PC-9 (cell line): ENCODE measurements around the gene IER2. TPM values are rescaled to one million over a fixed set of nuclear protein-coding genes. Genes with fewer than 3 reads are reported as not detected.

ENCODE experiments used
- Bru-seq: library from RNA; stranded (reverse); fragments of 400-500 nt; gene quantifications from one replicate; lab custom pipeline; 2021; lab: Mats Ljungman, UMichigan
- BruChase-seq, 2 experiments: library from RNA; stranded (reverse); fragments of 400-500 nt; gene quantifications; one replicate each; lab custom pipeline; 2021; lab: Mats Ljungman, UMichigan
- BruUV-seq: library from RNA; stranded (reverse); fragments of 400-500 nt; replicated peaks from 2 replicates; lab custom pipeline; 2021; lab: Mats Ljungman, UMichigan
- CTCF ChIA-PET: fragments of 300-600 bp; sonication (Branson Sonifier 250); formaldehyde crosslinking; loops from one replicate; lab custom pipeline; 2022; ENCODE audit warnings: antibody characterized with exemption; lab: Charles Lee
- POLR2A ChIA-PET: fragments of 300-600 bp; sonication (Branson Sonifier 250); formaldehyde crosslinking; loops from one replicate; lab custom pipeline; 2022; ENCODE audit warnings: antibody characterized with exemption; ENCODE audit not compliant: unreplicated experiment; lab: Charles Lee
- DNase-seq, 2 experiments: peaks; one replicate each; pipeline versions ENCODE4 v3.0.0 to v3.0.0-alpha.2; 2015 to 2022; ENCODE audit warnings: mixed read lengths in 1 of 2
- H2AFZ ChIP-seq: fragments of 200-600 bp; sonication (generic); 2 replicates; pipeline ENCODE4 v1.8.1; 2017; ENCODE audit warnings: antibody characterized with exemption
- H3F3A ChIP-seq: fragments of 200-600 bp; sonication (generic); 2 replicates; pipeline ENCODE4 v1.8.1; 2017; ENCODE audit warnings: antibody characterized with exemption, mild to moderate bottlenecking, low read depth; ENCODE audit not compliant: insufficient read depth
- H3K27ac ChIP-seq: fragments of 200-600 bp; sonication (generic); 2 replicates; pipeline ENCODE4 v1.6.1; 2016; ENCODE audit warnings: mixed run types
- H3K27me3 ChIP-seq: fragments of 200-600 bp; sonication (generic); 2 replicates; pipeline ENCODE4 v1.6.1; 2016; ENCODE audit warnings: low read depth, mixed run types; ENCODE audit not compliant: insufficient read depth
- H3K36me3 ChIP-seq: fragments of 200-600 bp; sonication (generic); 2 replicates; pipeline ENCODE4 v1.6.1; 2016; ENCODE audit warnings: low read depth, mixed run types
- H3K4me1 ChIP-seq: fragments of 200-600 bp; sonication (generic); replicated peaks from 2 replicates; pipeline ENCODE4 v1.6.1; 2016; ENCODE audit warnings: mixed run types; ENCODE audit not compliant: insufficient read depth
- H3K4me2 ChIP-seq: fragments of 200-600 bp; sonication (generic); 2 replicates; pipeline ENCODE4 v1.6.1; 2017; ENCODE audit warnings: mixed run types
- H3K4me3 ChIP-seq: fragments of 200-600 bp; sonication (generic); 2 replicates; pipeline ENCODE4 v1.6.1; 2016; ENCODE audit warnings: mixed run types
- H3K79me2 ChIP-seq: fragments of 200-600 bp; sonication (generic); 2 replicates; pipeline ENCODE4 v1.6.1; 2017; ENCODE audit warnings: low read depth, mixed run types
- H3K9me2 ChIP-seq: fragments of 200-600 bp; sonication (generic); 2 replicates; pipeline ENCODE4 v1.8.1; 2017; ENCODE audit warnings: mild to moderate bottlenecking; ENCODE audit not compliant: insufficient read depth
- H3K9me3 ChIP-seq: fragments of 200-600 bp; sonication (generic); 2 replicates; pipeline ENCODE4 v1.8.1; 2016; ENCODE audit warnings: low read depth; ENCODE audit not compliant: insufficient read depth
- H4K20me1 ChIP-seq: fragments of 200-600 bp; sonication (generic); 2 replicates; pipeline ENCODE4 v1.8.1; 2017; ENCODE audit not compliant: insufficient read depth
- CTCF ChIP-seq: fragments of 200-600 bp; sonication (generic); conservative IDR thresholded peaks from 2 replicates; pipeline ENCODE4 v1.6.1; 2017; ENCODE audit warnings: mixed run types, antibody characterized with exemption, mild to moderate bottlenecking, moderate library complexity
- EZH2 ChIP-seq: fragments of 200-600 bp; sonication (generic); IDR thresholded peaks from 2 replicates; pipeline ENCODE4 v1.8.0; 2017; ENCODE audit warnings: antibody characterized with exemption, low read depth
- intact Hi-C: fragments of 100-400 bp; cut with micrococcal nuclease; formaldehyde crosslinking; loops from one replicate; pipeline ENCODE4 v1.10.0; 2022; ENCODE audit not compliant: unreplicated experiment
- long read RNA-seq: library from polyadenylated mRNA; stranded (forward); transcript quantifications from one replicate; pipeline ENCODE4 v2.0.0, GENCODE V29; 2022
- total RNA-seq: library from RNA; stranded (reverse); gene quantifications from 2 replicates; pipeline ENCODE4 v1.2.3, GENCODE V29; 2021

The IER2 gene
- 72.7 and 95.5 TPM in 2 replicates for total RNA-seq
- Bru-seq, nascent RNA = percentile 97 among the genes with signal in this experiment
- percentile 98 among the genes with signal in this experiment for BruChase-seq, experiment 1, labeled RNA remaining after a 2-hour chase
- BruChase-seq, experiment 2, labeled RNA remaining after a 6-hour chase = percentile 87 among the genes with signal in this experiment
- long read RNA-seq, transcript IER2-203 (1 exons, 2,934 nt) = major isoform, 102 of 104 reads
- long read RNA-seq, partial matches to known transcripts = 0 of 104 reads
- long read RNA-seq, other reads (novel, unspliced or antisense) = 2 of 104 reads

GRCh38 chr19:13150187-13150930 lies at the start of gene IER2, which contains the start of gene STX10:
Gene IER2, plus strand, starts transcription at chr19:13150411. Its CDS starts 2,776 bp downstream, at chr19:13153187.
Gene STX10, minus strand, starts transcription at chr19:13150375. Its CDS starts 202 bp downstream, at chr19:13150173.
- Histone ChIP-seq H3K79me2 (peaks cover 71% of the 10 kb centered on the region), H2AFZ (peak within 1 kb of the TSS; percentile 79), H3K4me2 (peak within 1 kb of the TSS; percentile 99), H3K4me1 (peaks cover 28% of the 10 kb centered on the region), H3K36me3 (peaks cover 15% of the 10 kb centered on the region), H4K20me1 (peaks cover 18% of the 10 kb centered on the region), H3K27ac (peak within 1 kb of the TSS; percentile 96), H3F3A (peaks cover 40% of the 10 kb centered on the region), H3K9me3 (no peaks in the 10 kb centered on the region), H3K4me3 (peak within 1 kb of the TSS; percentile 83), H3K27me3 (no peaks in the 10 kb centered on the region), H3K9me2 (no peaks in the 10 kb centered on the region)
- ChIA-PET POLR2A (interaction anchor here (0.6 to 0.7 kb wide), 3 partner anchors 20 to 165 kb away, joined by 4 to 14 read pairs (median 7); no protein-coding TSS in a partner anchor), CTCF (interaction anchor here (0.7 kb wide), 1 partner anchor 15 kb away, joined by 10 read pairs; no protein-coding TSS in a partner anchor)
- peak; percentile 87 to 91 for DNase-seq
- no TSS peak for BruUV-seq
- TF ChIP-seq CTCF (peak; percentile 66), EZH2 (no peak)
- intact Hi-C loops = loop anchor here (1.0 to 5.0 kb wide), 3 partner anchors 112 to 702 kb away; partner anchors contain the start of gene HOOK2

GRCh38 chr19:13100841-13101589 lies 49.2 kb upstream of the IER2 start:
- no peak overlapping the region for H2AFZ ChIP-seq
- H4K20me1 ChIP-seq = peaks cover 5% of the 10 kb centered on the region; the same call in 1 of the 2 replicates
- CTCF ChIA-PET = interaction anchor here (0.6 kb wide), 2 partner anchors 108 to 216 kb away, joined by 4 to 17 read pairs; no protein-coding TSS in a partner anchor
- intact Hi-C loops = no loop called here
- H3K9me2 ChIP-seq = no peaks in the 10 kb centered on the region
- POLR2A ChIA-PET = no interaction called here
- peak; percentile 57 for TF ChIP-seq CTCF
- TF ChIP-seq EZH2 = no peak
- no peaks in the 10 kb centered on the region for H3K79me2 ChIP-seq
- no peak overlapping the region for H3K4me3 ChIP-seq
- no peak overlapping the region for H3K4me2 ChIP-seq
- no peak overlapping the region for H3K27ac ChIP-seq
- DNase-seq = no peak
- peaks cover 1% of the 10 kb centered on the region; the same call in 1 of the 2 replicates for H3F3A ChIP-seq
- H3K27me3 ChIP-seq = no peaks in the 10 kb centered on the region
- no TSS peak for BruUV-seq
- no peaks in the 10 kb centered on the region for H3K36me3 ChIP-seq
- no peaks in the 10 kb centered on the region for H3K9me3 ChIP-seq
- peaks cover 2% of the 10 kb centered on the region; the same call in 1 of the 2 replicates for H3K4me1 ChIP-seq
